ENCODE measurements around the gene SOX14.

SOX14 gene

DNA sequence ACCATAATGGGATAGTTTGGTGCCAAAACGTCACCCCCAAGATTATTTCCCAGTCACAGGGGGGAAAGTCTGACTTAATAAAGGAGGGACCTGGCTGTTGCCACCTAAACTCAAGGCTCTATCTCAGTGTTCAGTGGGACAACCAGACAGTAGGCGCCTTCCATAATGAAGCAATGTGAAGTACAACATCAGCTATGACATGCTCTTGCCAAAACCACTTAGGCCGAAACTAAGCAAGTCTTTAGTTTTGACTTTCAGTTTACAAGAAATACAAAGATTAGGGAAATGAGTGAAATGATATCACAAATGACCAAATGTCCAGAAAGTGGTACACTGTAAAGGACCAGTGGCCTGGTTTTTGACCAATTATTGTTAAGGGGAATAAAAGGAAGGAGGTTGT, 32.9 kb downstream of the SOX14 start:
- intact Hi-C loops (cut with DNase I; ENCODE audit: low total_unique reads) = no loop called here
- TF ChIP-seq, protein P1, sequence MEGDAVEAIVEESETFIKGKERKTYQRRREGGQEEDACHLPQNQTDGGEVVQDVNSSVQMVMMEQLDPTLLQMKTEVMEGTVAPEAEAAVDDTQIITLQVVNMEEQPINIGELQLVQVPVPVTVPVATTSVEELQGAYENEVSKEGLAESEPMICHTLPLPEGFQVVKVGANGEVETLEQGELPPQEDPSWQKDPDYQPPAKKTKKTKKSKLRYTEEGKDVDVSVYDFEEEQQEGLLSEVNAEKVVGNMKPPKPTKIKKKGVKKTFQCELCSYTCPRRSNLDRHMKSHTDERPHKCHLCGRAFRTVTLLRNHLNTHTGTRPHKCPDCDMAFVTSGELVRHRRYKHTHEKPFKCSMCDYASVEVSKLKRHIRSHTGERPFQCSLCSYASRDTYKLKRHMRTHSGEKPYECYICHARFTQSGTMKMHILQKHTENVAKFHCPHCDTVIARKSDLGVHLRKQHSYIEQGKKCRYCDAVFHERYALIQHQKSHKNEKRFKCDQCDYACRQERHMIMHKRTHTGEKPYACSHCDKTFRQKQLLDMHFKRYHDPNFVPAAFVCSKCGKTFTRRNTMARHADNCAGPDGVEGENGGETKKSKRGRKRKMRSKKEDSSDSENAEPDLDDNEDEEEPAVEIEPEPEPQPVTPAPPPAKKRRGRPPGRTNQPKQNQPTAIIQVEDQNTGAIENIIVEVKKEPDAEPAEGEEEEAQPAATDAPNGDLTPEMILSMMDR (IDR thresholded peaks at IDR 0.05) = no peak
- no peak overlapping the region for H3K27ac ChIP-seq

DNA sequence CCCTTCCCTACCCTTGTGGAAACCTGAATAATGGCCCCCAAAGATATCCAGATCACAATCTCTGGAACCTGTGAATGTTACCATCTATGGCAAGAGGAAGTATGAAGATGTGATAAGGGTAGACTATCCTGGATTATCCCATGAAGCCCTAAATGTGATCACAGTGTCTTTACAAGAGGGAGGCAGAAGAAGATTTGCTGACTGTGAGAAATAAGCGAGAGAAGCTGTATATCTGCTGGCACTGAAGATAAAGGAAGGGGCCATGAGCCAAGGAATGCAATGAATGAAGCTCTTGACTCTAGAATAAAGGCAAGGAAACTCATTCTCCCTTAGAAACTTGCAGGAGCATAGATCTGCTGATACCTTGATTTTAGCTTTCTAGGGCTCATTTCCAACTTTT, 39.1 kb downstream of the SOX14 start:
- Histone ChIP-seq H3K9me3 (no peaks in the 10 kb centered on the region), H3K4me1 (no peaks in the 10 kb centered on the region), H3K27me3 (no peaks in the 10 kb centered on the region), H3K36me3 (no peaks in the 10 kb centered on the region), H3K27ac (no peak overlapping the region), H3K4me3 (no peak overlapping the region)
- no peak for DNase-seq
- TF ChIP-seq, protein P1 (IDR thresholded peaks at IDR 0.05) = no peak
- intact Hi-C loops (cut with DNase I; ENCODE audit: low total_unique reads) = no loop called here

More for the DNA sequence above, 32.9 kb downstream of the SOX14 start:
- Histone ChIP-seq H3K9me3 (no peaks in the 10 kb centered on the region), H3K27me3 (no peaks in the 10 kb centered on the region), H3K36me3 (no peaks in the 10 kb centered on the region), H3K4me3 (no peak overlapping the region), H3K4me1 (no peaks in the 10 kb centered on the region)
- DNase-seq = no peak

DNA sequence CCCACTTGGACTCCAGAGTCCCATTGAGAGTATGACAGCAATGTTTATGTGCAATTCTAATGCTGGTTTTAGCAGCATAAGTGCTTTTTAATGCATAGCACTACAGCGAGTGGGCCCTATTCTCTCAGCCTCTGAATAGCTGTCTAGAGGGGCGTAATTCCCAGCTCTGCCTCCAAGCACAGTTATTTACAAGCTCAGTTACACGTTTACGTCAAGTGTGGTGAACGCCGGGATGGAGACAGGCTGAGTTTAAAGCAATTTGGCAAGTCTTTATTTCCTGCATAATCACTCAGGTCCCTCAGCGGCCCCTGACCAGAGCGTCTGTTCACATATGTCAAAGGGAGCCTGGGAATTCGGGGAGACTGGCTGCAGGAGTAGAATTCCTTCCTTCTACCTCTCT, 43.9 kb downstream of the SOX14 start:
- TF ChIP-seq, protein P1 (IDR thresholded peaks at IDR 0.05) = no peak
- intact Hi-C loops (cut with DNase I; ENCODE audit: low total_unique reads) = no loop called here
- Histone ChIP-seq H3K4me3 (no peak overlapping the region), H3K36me3 (no peaks in the 10 kb centered on the region), H3K27me3 (no peaks in the 10 kb centered on the region), H3K27ac (no peak overlapping the region), H3K4me1 (no peaks in the 10 kb centered on the region), H3K9me3 (no peaks in the 10 kb centered on the region)
- DNase-seq = no peak

DNA sequence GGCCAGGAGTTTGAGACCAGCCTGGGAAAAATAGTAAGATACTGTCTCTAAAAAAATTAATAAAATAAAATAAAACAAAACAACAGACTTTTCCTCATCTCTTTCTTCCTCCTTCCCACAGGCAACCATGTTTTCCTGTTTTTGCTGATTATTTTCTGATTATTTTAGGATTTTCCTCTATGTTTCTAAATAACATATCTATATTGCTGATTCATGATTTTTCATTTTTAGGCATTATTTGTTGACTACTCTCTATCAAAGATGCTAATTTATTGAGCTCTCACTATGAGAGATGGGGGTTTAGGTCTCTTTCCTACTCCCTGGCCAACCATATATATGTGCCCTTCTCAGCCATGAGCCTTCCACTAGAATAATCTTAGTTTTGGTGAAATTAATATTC, 45.4 kb downstream of the SOX14 start:
- Histone ChIP-seq H3K9me3 (no peaks in the 10 kb centered on the region), H3K27me3 (no peaks in the 10 kb centered on the region), H3K4me1 (no peaks in the 10 kb centered on the region), H3K27ac (no peak overlapping the region), H3K36me3 (no peaks in the 10 kb centered on the region), H3K4me3 (no peak overlapping the region)
- TF ChIP-seq, protein P1 (IDR thresholded peaks at IDR 0.05) = no peak
- no peak for DNase-seq
- intact Hi-C loops (cut with DNase I; ENCODE audit: low total_unique reads) = no loop called here

DNA sequence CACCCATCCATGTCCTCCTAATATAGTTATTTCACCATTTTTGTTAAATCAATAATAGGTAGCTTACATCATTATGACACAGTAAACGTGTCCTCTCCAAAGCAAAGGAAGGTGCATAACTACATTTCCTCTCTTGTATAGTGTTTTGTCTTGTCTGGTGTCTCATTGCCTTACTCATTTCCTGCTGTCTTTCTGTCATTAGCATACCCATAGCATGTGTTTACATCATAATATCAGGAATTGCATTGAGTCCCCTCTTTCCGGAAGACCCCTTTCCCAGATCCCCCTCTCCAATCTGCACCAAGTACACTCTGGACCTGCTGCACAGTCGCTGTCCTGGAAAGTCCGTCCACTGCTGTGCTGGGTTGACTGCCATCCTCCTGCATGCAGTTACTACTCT, 47.9 kb downstream of the SOX14 start:
- intact Hi-C loops (cut with DNase I; ENCODE audit: low total_unique reads) = no loop called here
- no peaks in the 10 kb centered on the region for H3K36me3 ChIP-seq
- H3K4me1 ChIP-seq = no peaks in the 10 kb centered on the region
- H3K27me3 ChIP-seq = no peaks in the 10 kb centered on the region
- TF ChIP-seq, protein P1 (IDR thresholded peaks at IDR 0.05) = no peak
- H3K4me3 ChIP-seq = no peak overlapping the region
- no peaks in the 10 kb centered on the region for H3K9me3 ChIP-seq
- DNase-seq = no peak
- no peak overlapping the region for H3K27ac ChIP-seq

DNA sequence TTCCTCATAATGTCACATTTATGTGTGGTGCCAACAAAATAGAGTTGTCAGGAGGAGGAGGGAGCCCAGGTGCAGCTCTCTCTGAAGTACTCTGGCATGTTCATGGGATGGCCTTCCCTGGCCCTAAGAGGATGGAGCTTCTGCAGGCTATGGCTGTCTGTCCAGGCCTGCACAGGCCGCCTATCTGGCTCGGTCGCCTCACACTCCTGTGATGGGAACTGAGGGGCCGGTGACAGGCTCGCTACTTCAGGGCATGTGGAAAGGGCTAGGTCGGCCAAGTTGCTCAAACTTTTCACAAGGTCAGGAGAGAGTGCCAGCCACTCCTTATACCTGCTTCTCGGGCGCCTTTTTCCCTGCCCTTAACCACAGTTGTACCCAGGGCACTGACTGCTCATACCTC, 51.1 kb downstream of the SOX14 start:
- no peak for DNase-seq
- Histone ChIP-seq H3K27me3 (no peaks in the 10 kb centered on the region), H3K4me1 (no peaks in the 10 kb centered on the region), H3K9me3 (no peaks in the 10 kb centered on the region), H3K4me3 (no peak overlapping the region), H3K27ac (no peak overlapping the region), H3K36me3 (no peaks in the 10 kb centered on the region)
- TF ChIP-seq, protein P1 (IDR thresholded peaks at IDR 0.05) = no peak
- intact Hi-C loops (cut with DNase I; ENCODE audit: low total_unique reads) = no loop called here

Data from tibial artery (tissue), 4 donors.